Natural killer cell (primary cell): Measurements from ENCODE around the gene SLC16A13. TPM values are rescaled to one million over a fixed set of nuclear protein-coding genes. Genes with fewer than 3 reads are reported as not detected.

ENCODE experiments used
- ATAC-seq, 3 donors: fragments of 150-1000 bp in 2 of 3; fragments of 200-7000 bp in 1 of 3; cut with Tn5 transposase; 1 replicate in 1 of 3; 2 replicates in 2 of 3; pipeline ENCODE4 v1.10.0; 2021; ENCODE audit warnings: mild to moderate bottlenecking in 2 of 3, moderate library complexity in 2 of 3
- DNase-seq, 2 donors: peaks; one replicate each; pipeline versions ENCODE4 v3.0.0 to v3.0.0-alpha.2; 2013 to 2021; ENCODE audit warnings: mixed read lengths in 1 of 2
- H3K27ac ChIP-seq: one replicate; pipeline ENCODE4 v1.5.1; 2013; ENCODE audit warnings: mild to moderate bottlenecking, low read length
- H3K27me3 ChIP-seq: one replicate; pipeline ENCODE4 v1.6.1; 2013; ENCODE audit warnings: low read length; ENCODE audit not compliant: control insufficient read depth, insufficient read depth
- H3K36me3 ChIP-seq: one replicate; pipeline ENCODE4 v1.6.1; 2013; ENCODE audit warnings: low read length; ENCODE audit not compliant: control insufficient read depth, insufficient read depth
- H3K4me1 ChIP-seq: one replicate; pipeline ENCODE4 v1.6.1; 2013; ENCODE audit warnings: low read length; ENCODE audit not compliant: control insufficient read depth, insufficient read depth
- H3K4me3 ChIP-seq: one replicate; pipeline ENCODE4 v1.5.1; 2013; ENCODE audit warnings: low read length
- H3K9me3 ChIP-seq: one replicate; pipeline ENCODE4 v1.6.1; 2013; ENCODE audit warnings: low read length; ENCODE audit not compliant: control insufficient read depth, insufficient read depth
- H3K27ac Mint-ChIP-seq, 2 donors: one replicate each; pipeline ENCODE4 v1.8.0; 2022; ENCODE audit warnings: mild to moderate bottlenecking in 2 of 2, mixed read lengths in 2 of 2, moderate library complexity in 1 of 2
- H3K27me3 Mint-ChIP-seq, 2 donors: one replicate each; pipeline ENCODE4 v1.8.0; 2022; ENCODE audit warnings: low read depth in 2 of 2, mixed read lengths in 2 of 2
- H3K36me3 Mint-ChIP-seq: one replicate; pipeline ENCODE4 v1.8.0; 2022; ENCODE audit warnings: mixed read lengths
- H3K4me1 Mint-ChIP-seq, 2 donors: one replicate each; pipeline ENCODE4 v1.8.0; 2022; ENCODE audit warnings: mixed read lengths in 2 of 2
- H3K4me3 Mint-ChIP-seq: one replicate; pipeline ENCODE4 v1.8.0; 2022; ENCODE audit warnings: mild to moderate bottlenecking, moderate library complexity, mixed read lengths
- H3K9me3 Mint-ChIP-seq, 2 donors: one replicate each; pipeline ENCODE4 v1.8.0; 2022; ENCODE audit warnings: mixed read lengths in 2 of 2
- CTCF ChIP-seq: fragments of 200-600 bp; IDR thresholded peaks from one replicate; pipeline ENCODE4 v1.8.0; 2022; ENCODE audit warnings: antibody characterized with exemption
- WGBS: methylation state at CpG from one replicate; pipeline ENCODE4 v1.1.7; 2013; ENCODE audit warnings: missing lambda C conversion rate; ENCODE audit not compliant: insufficient coverage; 5-methylcytosine and 5-hydroxymethylcytosine counted together
- intact Hi-C: fragments of 100-400 bp; cut with micrococcal nuclease; formaldehyde crosslinking; loops from one replicate; pipeline ENCODE4 v1.14.2; 2022
- total RNA-seq, 4 donors: library from RNA; stranded (reverse); fragments of 120-200 nt in 1 of 4; gene quantifications; one replicate each; pipeline versions ENCODE4 v1.2.3 to v1.2.4, GENCODE V29; 2013 to 2022

Gene SLC16A13
- total RNA-seq, 3 donors from 2014 or later (not counting 1 experiment from before 2014, with no cell fraction given): 4.8 to 7.0 (median 6.0) TPM

DNA sequence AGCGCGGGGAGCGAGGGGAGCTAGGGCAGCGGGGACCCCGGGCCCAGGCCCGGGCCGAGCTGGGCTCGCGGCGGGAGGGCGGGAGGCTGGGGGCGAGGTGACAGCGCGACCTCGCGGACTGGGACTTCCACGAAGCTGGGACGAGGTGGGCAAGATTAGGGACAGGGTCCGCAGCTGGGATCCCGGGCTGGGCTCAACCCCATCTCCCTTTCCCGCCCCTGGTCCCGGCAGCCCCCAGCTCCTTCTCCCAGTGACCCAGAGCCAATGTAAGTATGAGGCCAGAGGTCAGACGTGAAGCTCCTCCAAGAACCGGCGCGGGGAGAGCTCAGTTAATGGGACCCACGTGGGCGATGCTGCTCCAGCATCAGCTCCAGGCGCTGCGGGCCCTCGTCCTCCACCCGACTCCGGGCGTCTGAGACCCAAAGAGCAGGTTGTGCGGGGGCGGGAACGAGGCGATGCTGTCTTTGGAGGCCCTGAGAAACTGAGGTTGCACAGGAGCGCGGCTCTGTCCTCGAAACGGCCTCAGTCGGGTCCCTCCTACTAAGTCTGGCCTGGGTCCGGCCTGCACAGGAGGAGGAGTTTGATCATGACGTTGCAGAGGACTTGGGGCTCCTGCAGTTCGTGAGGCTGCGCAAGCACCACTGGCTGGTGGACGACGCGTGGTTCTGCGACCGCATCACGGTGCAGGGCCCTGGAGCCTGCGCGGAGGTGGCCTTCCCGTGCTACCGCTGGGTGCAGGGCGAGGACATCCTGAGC, 39.4 kb upstream of the SLC16A13 start:
- H3K9me3 ChIP-seq: no peaks in the 10 kb centered on the region
- no peak for DNase-seq
- intact Hi-C loops: no loop called here
- H3K4me1 Mint-ChIP-seq: peaks cover 13 to 16% of the 10 kb centered on the region in 2 donors
- WGBS: 85% methylated on average over 58 of the region's 58 CpGs
- peaks cover 3% of the 10 kb centered on the region for H3K4me1 ChIP-seq
- no peaks in the 10 kb centered on the region for H3K27me3 Mint-ChIP-seq
- H3K36me3 ChIP-seq: peaks cover 31% of the 10 kb centered on the region
- no peak for TF ChIP-seq CTCF
- no peak overlapping the region for H3K27ac ChIP-seq
- no peak for ATAC-seq
- H3K9me3 Mint-ChIP-seq: no peaks in the 10 kb centered on the region
- H3K4me3 Mint-ChIP-seq: no peak overlapping the region
- peaks cover 4% of the 10 kb centered on the region for H3K36me3 Mint-ChIP-seq
- no peaks in the 10 kb centered on the region for H3K27me3 ChIP-seq
- H3K27ac Mint-ChIP-seq: no peak overlapping the region
- H3K4me3 ChIP-seq: no peak overlapping the region

DNA sequence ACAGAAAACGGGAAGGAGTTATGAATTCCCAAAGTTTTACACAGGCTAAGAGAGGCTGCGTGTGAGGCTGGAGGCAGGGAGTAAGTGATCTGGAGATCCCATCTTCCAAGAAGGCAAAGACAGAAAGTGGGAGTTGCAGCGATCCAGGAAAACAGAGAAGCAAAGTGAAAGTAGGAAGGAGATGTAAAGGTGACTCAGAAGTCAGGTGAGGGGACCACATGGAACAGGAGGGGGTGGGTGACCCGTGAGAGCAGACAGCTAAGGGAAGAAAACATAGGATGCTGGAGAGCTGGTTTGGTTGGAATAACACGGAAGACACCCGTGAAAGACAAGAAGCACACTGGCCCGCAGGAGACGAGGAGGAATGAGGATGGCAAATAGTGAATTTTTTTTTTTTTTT, 38.6 kb upstream of the SLC16A13 start:
- no peaks in the 10 kb centered on the region for H3K27me3 ChIP-seq
- WGBS: 83% methylated on average over 8 of the region's 8 CpGs
- H3K9me3 ChIP-seq: no peaks in the 10 kb centered on the region
- peaks cover 19 to 22% of the 10 kb centered on the region in 2 donors for H3K4me1 Mint-ChIP-seq
- peaks cover 38% of the 10 kb centered on the region for H3K36me3 ChIP-seq
- no peak for TF ChIP-seq CTCF
- H3K4me3 Mint-ChIP-seq: no peak overlapping the region
- intact Hi-C loops: no loop called here
- H3K9me3 Mint-ChIP-seq: no peaks in the 10 kb centered on the region
- H3K27ac Mint-ChIP-seq: no peak overlapping the region
- ATAC-seq (no peak), DNase-seq (no peak)
- no peaks in the 10 kb centered on the region for H3K27me3 Mint-ChIP-seq
- no peak overlapping the region for H3K4me3 ChIP-seq
- no peak overlapping the region for H3K27ac ChIP-seq
- H3K36me3 Mint-ChIP-seq: peaks cover 12% of the 10 kb centered on the region
- peaks cover 3% of the 10 kb centered on the region for H3K4me1 ChIP-seq

DNA sequence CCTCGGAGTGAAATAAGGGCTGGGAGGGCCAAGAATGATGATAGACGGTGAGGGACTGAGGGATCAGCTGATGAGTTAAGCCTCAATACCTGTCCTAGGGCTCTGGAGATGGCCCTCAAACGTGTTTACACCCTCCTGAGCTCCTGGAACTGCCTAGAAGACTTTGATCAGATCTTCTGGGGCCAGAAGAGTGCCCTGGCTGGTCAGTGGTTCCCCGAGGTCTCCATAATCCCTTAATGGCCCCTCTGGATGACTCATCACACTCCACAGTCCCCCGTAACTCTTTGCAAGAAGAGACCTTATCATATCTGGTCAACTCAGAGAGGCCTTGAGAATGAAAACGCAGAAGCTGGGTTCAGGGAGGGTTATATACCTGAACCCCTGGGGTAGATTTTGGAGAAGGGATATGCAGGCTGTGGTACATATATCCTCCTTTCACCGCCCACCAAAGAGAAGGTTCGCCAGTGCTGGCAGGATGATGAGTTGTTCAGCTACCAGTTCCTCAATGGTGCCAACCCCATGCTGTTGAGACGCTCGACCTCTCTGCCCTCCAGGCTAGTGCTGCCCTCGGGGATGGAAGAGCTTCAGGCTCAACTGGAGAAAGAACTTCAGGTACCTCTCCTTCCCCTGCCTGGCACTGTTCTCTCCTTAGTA, 36.8 kb upstream of the SLC16A13 start:
- Histone ChIP-seq H3K4me1 (peaks cover 3% of the 10 kb centered on the region), H3K27ac (no peak overlapping the region), H3K36me3 (peaks cover 50% of the 10 kb centered on the region), H3K27me3 (no peaks in the 10 kb centered on the region), H3K4me3 (no peak overlapping the region), H3K9me3 (no peaks in the 10 kb centered on the region)
- WGBS: 86% methylated on average over 11 of the region's 11 CpGs
- TF ChIP-seq CTCF: no peak
- H3K36me3 Mint-ChIP-seq: peaks cover 14% of the 10 kb centered on the region
- ATAC-seq: no peak
- H3K4me3 Mint-ChIP-seq: no peak overlapping the region
- H3K27ac Mint-ChIP-seq: no peak overlapping the region
- no peak for DNase-seq
- intact Hi-C loops: no loop called here
- H3K9me3 Mint-ChIP-seq: no peaks in the 10 kb centered on the region
- no peaks in the 10 kb centered on the region for H3K27me3 Mint-ChIP-seq
- peaks cover 19 to 25% of the 10 kb centered on the region in 2 donors for H3K4me1 Mint-ChIP-seq
